HepG2 (cell line): ENCODE data around the gene ALDH3B1. TPM values are rescaled to one million over a fixed set of nuclear protein-coding genes. Genes with fewer than 3 reads are reported as not detected.
A peak's percentile ranks its signal among the peaks of the same experiment; 100 is the strongest.

Experiments
- GTF2F1 ChIP-seq: fragments of 150-350 bp; IDR thresholded peaks from 2 replicates; pipeline ENCODE4 v1.6.1; 2014; ENCODE audit warnings: low read length
- MED8 ChIP-seq: sonication (generic); formaldehyde crosslinking; IDR thresholded peaks from 2 replicates; pipeline ENCODE4 v1.8.1; 2023; ENCODE audit warnings: mild to moderate bottlenecking, missing genetic modification reagents; ENCODE audit not compliant: insufficient replicate concordance
- NFKBIZ ChIP-seq: IDR thresholded peaks from 2 replicates; pipeline ENCODE4 v1.6.1; 2018; ENCODE audit warnings: missing genetic modification reagents, missing compliant biosample characterization
- NR2F6 ChIP-seq, 2 experiments: IDR thresholded peaks; 2 replicates each; pipeline ENCODE4 v1.6.1; 2016; ENCODE audit warnings: antibody characterized with exemption in 1 of 2, mild to moderate bottlenecking in 1 of 2
- PAWR ChIP-seq: sonication (generic); formaldehyde crosslinking; IDR thresholded peaks from 2 replicates; pipeline ENCODE4 v1.4.0; 2020; ENCODE audit warnings: missing genetic modification reagents, mild to moderate bottlenecking, borderline replicate concordance
- RAD21 ChIP-seq: fragments of 450-650 bp; formaldehyde crosslinking; IDR thresholded peaks from 2 replicates; pipeline ENCODE4 v1.5.0; 2020; ENCODE audit warnings: mild to moderate bottlenecking
- RARA ChIP-seq: IDR thresholded peaks from 2 replicates; pipeline ENCODE4 v1.6.1; 2016; ENCODE audit warnings: missing genetic modification reagents, missing compliant biosample characterization
- SAP130 ChIP-seq: IDR thresholded peaks from 2 replicates; pipeline ENCODE4 v1.6.1; 2016; ENCODE audit warnings: low read depth
- SMC3 ChIP-seq: IDR thresholded peaks from 2 replicates; pipeline ENCODE4 v1.6.1; 2011; ENCODE audit warnings: low read length, improper control_type of control experiment
- SMYD3 ChIP-seq: sonication (generic); formaldehyde crosslinking; IDR thresholded peaks from 2 replicates; pipeline ENCODE4 v1.8.1; 2023; ENCODE audit warnings: mild to moderate bottlenecking, missing genetic modification reagents
- SNAPC4 ChIP-seq: sonication (generic); formaldehyde crosslinking; IDR thresholded peaks from 2 replicates; pipeline ENCODE4 v1.4.0; 2020; ENCODE audit warnings: mild to moderate bottlenecking, missing genetic modification reagents
- SSRP1 ChIP-seq: IDR thresholded peaks from 2 replicates; pipeline ENCODE4 v1.6.1; 2016; ENCODE audit warnings: control low read depth
- YEATS4 ChIP-seq: sonication (generic); formaldehyde crosslinking; IDR thresholded peaks from 2 replicates; pipeline ENCODE4 v1.4.0; 2020; ENCODE audit warnings: missing genetic modification reagents, borderline replicate concordance
- ZBTB14 ChIP-seq: sonication (generic); formaldehyde crosslinking; IDR thresholded peaks from 2 replicates; pipeline ENCODE4 v1.4.0; 2020; ENCODE audit warnings: missing genetic modification reagents
- ZC3H13 ChIP-seq: sonication (generic); formaldehyde crosslinking; IDR thresholded peaks from 2 replicates; pipeline ENCODE4 v1.8.1; 2023; ENCODE audit warnings: mild to moderate bottlenecking, missing genetic modification reagents, moderate library complexity
- ZC3H4 ChIP-seq: sonication (generic); formaldehyde crosslinking; IDR thresholded peaks from 2 replicates; pipeline ENCODE4 v1.4.0; 2020; ENCODE audit warnings: missing genetic modification reagents, borderline replicate concordance
- ZMAT5 ChIP-seq: sonication (generic); formaldehyde crosslinking; IDR thresholded peaks from 2 replicates; pipeline ENCODE4 v1.5.0; 2020; ENCODE audit warnings: mild to moderate bottlenecking, low read depth, missing genetic modification reagents, borderline replicate concordance
- ZNF350 ChIP-seq: sonication (generic); formaldehyde crosslinking; IDR thresholded peaks from 2 replicates; pipeline ENCODE4 v1.4.0; 2020; ENCODE audit warnings: mild to moderate bottlenecking, low read depth, missing genetic modification reagents, borderline replicate concordance
- ZNF710 ChIP-seq: sonication (generic); formaldehyde crosslinking; IDR thresholded peaks from 2 replicates; pipeline ENCODE4 v1.5.0; 2020; ENCODE audit warnings: mild to moderate bottlenecking, missing genetic modification reagents, borderline replicate concordance
- ZSCAN21 ChIP-seq: sonication (generic); formaldehyde crosslinking; IDR thresholded peaks from 2 replicates; pipeline ENCODE4 v1.8.0; 2022; ENCODE audit warnings: mild to moderate bottlenecking, missing genetic modification reagents, moderate library complexity, borderline replicate concordance
- polyA plus RNA-seq, 8 experiments: library from polyadenylated mRNA; depleted of rRNA in 3 of 8; stranded (reverse) in 7 of 8; unstranded in 1 of 8; fragments of >200 nt; fragmentation: Illumina TruSeq in 4 of 8; extraction: Trizol in 4 of 8; gene quantifications; 2 replicates each; pipeline versions ENCODE4 v1.2.1 to v1.2.3, GENCODE V29; 2011 to 2016; ENCODE audit warnings: low read depth in 4 of 8, missing spikeins in 1 of 8, mixed read lengths in 1 of 8; ENCODE audit not compliant: insufficient read depth in 1 of 8
- total RNA-seq, 5 experiments: library from RNA; depleted of rRNA; stranded (reverse); fragments of >200 nt; fragmentation: Illumina TruSeq; extraction: Trizol; gene quantifications; 2 replicates each; pipeline ENCODE4 v1.2.3, GENCODE V29; 2016; ENCODE audit warnings: low read depth in 1 of 5

The ALDH3B1 gene
- total and polyA plus RNA-seq, 2 of the 13 experiments (the other 11 are each of a cell fraction or from before 2014, with no cell fraction given): 4.0 to 6.7 TPM

- TF ChIP-seq RAD21 (CRISPR knock-in tag) (peak; percentile 77), RARA (peak; percentile 79), SMC3 (peak; percentile 46), ZC3H13 (CRISPR knock-in tag) (no peak), SSRP1 (0 out of 2 replicates have a peak, but pooled peaks have one; percentile 22), SAP130 (CRISPR knock-in tag) (peak; percentile 25; the same call in 1 of the 2 replicates), ZMAT5 (CRISPR knock-in tag) (no peak), SNAPC4 (CRISPR knock-in tag) (0 out of 2 replicates have a peak, but pooled peaks have one; percentile 39), ZSCAN21 (CRISPR knock-in tag) (no peak), ZNF350 (CRISPR knock-in tag) (peak; percentile 17; the same call in 1 of the 2 replicates), MED8 (CRISPR knock-in tag) (peak; percentile 36), NFKBIZ (CRISPR knock-in tag) (no peak), ZBTB14 (CRISPR knock-in tag) (no peak), ZC3H4 (no peak), PAWR (CRISPR knock-in tag) (no peak), YEATS4 (CRISPR knock-in tag) (0 out of 2 replicates have a peak, but pooled peaks have one; percentile 12), NR2F6 (IDR thresholded peaks at IDR 0.05) (0 out of 2 replicates have a peak, but pooled peaks have one; percentile 3), NR2F6 (CRISPR knock-in tag; IDR thresholded peaks at IDR 0.05) (no peak; the same call in 1 of the 2 replicates), SMYD3 (CRISPR knock-in tag) (no peak), ZNF710 (CRISPR knock-in tag) (peak; percentile 55; the same call in 1 of the 2 replicates), GTF2F1 (no peak)
Measured at GRCh38 chr11:68021167-68021787, 11.2 kb downstream of the ALDH3B1 start (continued).
